HG03520 (cell line): Measurements from ENCODE around the gene PBX1.

Experiments used
- ATAC-seq: cut with Tn5 transposase; IDR thresholded peaks from one replicate; pipeline ENCODE4 v1.9.1; 2021; ENCODE audit warnings: mild to moderate bottlenecking, moderate library complexity; ENCODE audit not compliant: unreplicated experiment

Gene PBX1

DNA sequence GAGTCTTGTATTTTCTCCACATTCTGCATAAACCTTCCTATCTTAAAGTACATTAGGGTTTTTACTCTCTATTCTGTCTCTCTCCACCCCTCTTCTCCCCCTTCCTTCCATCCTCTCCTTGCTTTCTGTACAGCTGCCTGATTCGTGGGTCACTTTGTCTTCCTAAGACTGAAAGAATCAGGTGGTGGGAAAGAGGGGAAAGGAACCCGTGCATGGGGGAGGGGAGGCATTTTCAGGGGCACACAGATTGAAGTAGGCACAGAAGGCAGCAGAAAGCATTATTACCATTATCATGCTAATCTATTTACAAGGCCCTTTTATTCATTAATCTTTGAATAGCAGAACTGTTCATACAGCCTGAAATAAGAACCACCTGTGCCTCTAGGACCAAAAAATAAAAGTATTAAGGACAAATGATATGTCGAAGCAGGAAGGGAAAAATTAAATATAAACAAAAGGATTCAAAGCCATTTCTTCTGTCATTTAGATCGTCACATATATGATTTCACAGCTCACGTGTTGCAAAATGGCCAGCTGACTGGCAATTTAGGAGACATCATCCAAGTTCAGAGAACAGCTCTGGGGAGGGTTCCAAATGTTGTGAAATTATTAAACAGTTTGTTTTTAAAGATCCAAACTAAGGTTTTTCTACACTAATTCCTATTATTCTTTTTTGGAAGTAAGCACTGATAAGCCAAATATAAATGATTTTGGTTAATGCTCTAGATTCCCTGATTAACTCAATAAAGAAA lies 154.6 kb downstream of the PBX1 start:
- ATAC-seq = no peak

DNA sequence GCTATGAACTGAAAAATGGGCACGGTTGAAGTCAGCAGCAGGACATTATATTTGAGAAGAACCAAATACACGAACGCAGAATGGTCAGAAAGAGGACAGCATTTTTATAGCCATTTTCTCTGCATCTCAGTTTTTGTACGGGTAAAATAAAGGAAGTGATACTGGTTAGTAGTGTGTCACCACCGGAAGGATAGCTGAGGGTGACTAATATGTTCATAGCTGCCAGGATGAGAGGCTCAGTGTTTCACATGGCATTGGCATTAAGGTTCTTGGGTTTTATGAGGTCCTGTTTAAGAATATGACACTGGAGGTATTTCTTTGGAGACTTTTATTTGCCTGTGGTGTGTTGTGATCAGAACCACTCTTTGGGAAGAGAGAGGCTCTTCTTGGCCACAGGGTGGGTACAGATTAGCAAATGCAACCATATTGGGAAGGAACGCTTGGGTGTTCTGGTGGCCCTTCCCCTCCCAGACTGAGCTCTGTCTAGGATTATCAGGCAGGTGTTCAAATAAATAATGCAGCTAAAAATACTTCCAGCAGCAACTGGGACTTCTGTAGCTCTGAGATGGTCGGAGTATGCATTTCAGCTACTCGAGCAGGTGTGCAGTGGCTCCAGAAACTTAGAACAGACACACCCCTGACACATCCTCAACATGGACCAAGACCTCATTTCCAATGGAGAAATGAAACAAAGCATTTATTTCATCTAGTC lies 158.2 kb downstream of the PBX1 start:
- ATAC-seq = peak; percentile 91

- no peak for ATAC-seq
Observed at GRCh38 chr1:164718821-164719220, 159.8 kb downstream of the PBX1 start.

- no peak for ATAC-seq
Observed at GRCh38 chr1:164719676-164720439, 160.9 kb downstream of the PBX1 start.

DNA sequence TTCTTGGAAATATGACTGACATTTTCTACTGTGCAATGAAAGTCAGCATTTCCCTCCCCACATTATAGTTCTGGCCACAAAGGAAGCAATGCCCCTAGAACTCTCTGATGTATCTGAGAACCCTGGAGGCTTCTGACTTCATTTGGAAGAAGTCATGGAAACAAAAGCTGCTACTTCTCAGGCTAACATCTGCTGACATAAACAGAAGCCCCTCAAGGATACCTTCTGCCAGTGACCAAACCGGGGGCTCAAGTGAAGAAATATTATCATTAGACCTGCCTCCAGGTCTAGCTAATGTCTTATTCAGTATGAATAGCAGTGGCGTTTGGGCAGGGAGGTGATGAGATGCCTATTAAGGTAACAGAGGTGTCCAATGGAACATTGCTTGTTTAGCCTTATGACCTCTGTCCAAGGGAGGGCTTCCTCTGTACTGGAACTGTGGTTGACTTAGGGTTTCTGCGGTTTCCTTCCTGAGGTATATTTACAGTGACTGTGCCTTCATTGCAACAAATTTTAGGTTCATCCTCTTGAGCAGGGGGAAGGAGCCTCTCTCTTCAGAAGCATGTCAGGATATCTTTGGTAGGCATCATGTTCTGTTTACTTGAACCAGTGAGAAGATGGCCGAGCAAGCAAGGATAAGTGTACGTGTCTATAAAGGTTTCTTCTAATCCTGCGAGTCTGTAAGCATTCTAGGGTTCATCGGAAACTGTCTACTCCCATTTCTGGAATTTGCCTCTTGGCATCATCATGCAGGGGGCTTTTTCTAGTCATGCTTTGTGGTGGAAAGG lies 161.7 kb downstream of the PBX1 start:
- no peak for ATAC-seq

- ATAC-seq = no peak
Observed at GRCh38 chr1:164721228-164721496, 162.2 kb downstream of the PBX1 start.

DNA sequence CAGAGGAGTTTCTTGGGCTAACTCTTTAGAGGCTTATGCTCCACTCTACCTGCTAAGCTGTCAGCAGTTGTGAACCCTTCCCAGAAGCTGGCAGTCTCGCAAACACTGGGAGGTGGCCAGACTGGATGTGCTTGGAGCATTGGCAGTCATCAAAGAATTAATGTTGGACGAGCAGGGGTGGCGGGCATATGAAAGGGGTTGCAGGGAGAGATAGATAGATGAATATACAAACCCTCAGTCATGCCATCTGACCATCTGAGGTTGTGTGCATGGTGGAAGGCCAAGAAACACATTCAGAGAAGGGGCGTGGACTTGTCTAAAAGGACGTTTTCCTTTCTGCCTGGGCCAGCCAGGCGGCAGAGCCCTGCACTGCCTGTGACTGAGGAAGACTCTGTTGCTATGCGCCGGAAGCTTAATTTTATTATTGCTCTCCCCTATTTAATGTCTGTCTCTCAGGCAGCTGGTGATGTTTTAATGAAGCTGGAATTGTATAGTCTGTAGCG lies 164.4 kb downstream of the PBX1 start:
- no peak for ATAC-seq

GRCh38 chr1:164725401-164725800 lies 166.4 kb downstream of the PBX1 start:
- no peak for ATAC-seq

GRCh38 chr1:164726235-164726634 lies 167.3 kb downstream of the PBX1 start:
- no peak for ATAC-seq

GRCh38 chr1:164728719-164729118 lies 169.7 kb downstream of the PBX1 start:
- no peak for ATAC-seq

GRCh38 chr1:164731161-164731876 lies 172.3 kb downstream of the PBX1 start:
- ATAC-seq = no peak

DNA sequence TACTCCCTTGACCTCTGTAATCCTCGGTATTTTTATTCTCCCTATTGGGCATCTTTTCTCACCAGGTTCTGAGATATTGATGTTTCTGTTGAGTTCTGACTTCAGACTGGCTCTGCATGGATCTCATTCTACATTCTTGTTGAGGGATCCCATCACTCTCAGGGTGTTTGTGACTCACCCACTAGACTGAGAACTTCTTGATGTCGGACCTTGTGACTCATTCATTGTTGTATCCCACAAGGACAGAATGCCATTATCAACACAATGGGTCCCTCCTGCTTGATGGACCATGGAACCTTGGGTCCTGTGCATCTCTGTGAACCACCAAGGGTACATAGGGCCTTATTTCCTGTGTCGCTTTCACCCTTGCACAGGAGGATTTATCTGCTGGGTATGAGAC lies 174.1 kb downstream of the PBX1 start:
- ATAC-seq = no peak

DNA sequence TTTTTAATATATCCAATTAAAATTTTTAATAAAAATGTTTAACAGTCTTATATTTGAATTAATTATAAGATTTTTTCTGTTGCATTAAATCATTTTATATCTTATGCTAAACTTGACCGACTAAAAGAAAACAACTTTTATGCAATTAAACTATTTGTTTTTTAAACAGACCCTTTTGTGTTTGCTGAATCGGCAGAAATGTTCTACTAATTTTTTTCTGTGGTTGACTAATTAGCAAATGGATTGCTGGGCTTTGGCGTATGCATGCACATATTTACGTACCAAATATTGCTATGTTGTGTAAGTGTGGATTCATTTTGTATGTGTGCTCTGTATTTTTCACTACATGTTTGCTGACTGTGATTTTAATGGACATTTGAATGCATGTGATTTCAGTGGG lies 174.8 kb downstream of the PBX1 start:
- no peak for ATAC-seq

DNA sequence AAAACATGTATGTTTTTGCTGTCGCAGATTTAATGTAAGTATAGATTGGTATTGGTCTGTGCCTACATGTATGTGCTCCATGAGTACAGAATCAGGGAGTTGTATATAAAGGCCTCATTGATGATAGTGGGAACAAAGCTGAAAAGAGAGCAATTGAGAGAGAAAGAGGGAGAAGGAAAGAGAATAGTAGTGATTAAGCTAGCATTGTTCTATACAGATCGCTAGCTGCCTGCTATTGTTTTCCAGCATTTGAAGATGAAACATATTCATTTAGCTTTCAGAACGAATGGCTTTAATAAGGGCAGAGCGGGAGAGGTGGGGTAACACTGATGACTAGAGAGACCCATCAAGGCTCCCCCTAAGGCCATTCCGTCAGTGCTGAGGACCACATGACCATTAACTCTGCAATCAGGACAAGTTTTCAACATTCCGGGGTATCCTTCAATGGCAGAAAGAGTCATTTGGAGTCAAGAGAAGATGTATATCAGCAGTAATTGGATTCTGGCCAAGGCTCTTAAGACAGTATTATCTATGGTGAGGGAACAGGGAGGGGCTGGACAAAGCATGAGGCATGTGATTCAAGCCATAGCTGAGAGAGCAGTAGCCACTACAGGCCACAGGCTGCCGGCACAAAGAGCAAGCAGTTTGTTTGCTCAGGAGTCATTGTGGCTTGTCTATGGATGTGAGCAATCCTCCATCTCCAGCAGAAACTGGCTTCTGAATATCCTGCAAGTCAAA lies 176.5 kb downstream of the PBX1 start:
- ATAC-seq = no peak

DNA sequence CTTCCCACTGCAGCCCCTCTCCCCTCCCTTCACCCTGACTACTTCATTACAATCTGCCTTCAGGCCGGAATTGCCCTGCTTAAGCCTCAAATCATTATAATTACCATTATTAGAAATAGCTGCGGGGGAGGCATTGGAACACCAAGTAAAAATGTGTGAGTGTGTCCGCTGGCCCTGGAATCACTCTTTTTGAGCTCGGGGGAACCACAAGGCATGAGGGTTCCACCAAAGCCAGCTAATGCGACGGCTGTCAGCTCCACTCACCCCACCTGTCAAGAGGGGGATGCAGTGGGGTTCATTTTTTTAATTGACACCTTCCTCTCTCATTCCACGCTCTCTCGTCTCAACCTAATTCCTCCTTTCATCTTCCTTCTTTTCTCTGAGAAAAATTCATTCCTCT lies 177.2 kb downstream of the PBX1 start:
- ATAC-seq = no peak

DNA sequence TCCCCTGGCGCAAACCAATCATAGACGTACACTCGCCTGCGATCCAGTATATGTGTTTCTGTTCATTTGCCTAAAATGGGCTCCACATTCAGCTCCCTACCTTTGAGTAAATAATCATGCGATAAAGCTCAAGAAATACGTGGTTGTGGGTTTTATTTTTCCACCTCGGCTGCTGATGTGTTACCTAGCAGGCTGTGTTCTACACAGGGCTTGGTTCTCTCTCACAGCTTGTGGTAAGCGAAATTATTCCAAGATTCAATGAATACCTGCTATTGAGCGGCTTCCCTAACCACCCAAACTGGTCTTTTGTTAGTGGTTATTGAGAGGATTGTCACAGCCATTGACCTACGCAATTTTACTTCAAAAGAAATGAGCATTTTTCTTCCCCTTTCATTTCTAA lies 180.2 kb downstream of the PBX1 start:
- no peak for ATAC-seq

- ATAC-seq = no peak
Observed at GRCh38 chr1:164740000-164740526, 181.1 kb downstream of the PBX1 start.

DNA sequence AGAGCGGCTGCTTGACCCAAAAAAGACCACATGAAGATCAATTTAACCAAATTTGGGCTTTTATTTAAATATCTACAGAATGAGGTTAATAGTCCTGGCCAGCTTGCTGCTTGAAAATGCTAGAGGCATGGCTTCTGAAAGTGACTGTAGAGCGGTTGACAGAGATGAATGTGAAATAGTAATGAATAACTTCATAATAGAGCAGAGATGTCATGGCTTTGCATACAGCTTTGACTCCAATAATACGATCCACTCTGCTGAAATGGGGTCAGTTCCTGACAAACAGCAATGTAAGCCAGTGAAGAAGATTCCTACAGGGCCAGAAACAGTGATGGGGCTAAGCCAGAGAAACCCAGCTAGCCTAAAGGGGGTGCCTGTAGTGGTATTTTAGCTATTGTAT lies 183.8 kb downstream of the PBX1 start:
- no peak for ATAC-seq

GRCh38 chr1:164743976-164744375 lies 185.0 kb downstream of the PBX1 start:
- ATAC-seq = no peak

GRCh38 chr1:164745736-164746135 lies 186.8 kb downstream of the PBX1 start:
- ATAC-seq = no peak
